Thyroid gland (tissue), 4 donors: ENCODE data around the gene NLRP2B. TPM values are rescaled to one million over a fixed set of nuclear protein-coding genes. Genes with fewer than 3 reads are reported as not detected.

Source experiments
- DNase-seq, 2 donors: peaks; one replicate each; pipeline ENCODE4 v3.0.0-alpha.2; 2019
- H3K27ac ChIP-seq, 3 donors: fragments of 200-600 bp; sonication (generic); 1 replicate in 2 of 3; 2 replicates in 1 of 3; pipeline ENCODE4 v1.5.1; 2016 to 2019; ENCODE audit warnings: mild to moderate bottlenecking in 1 of 3, moderate library complexity in 1 of 3
- H3K27me3 ChIP-seq: fragments of 200-600 bp; sonication (generic); one replicate; pipeline ENCODE4 v1.5.1; 2019
- H3K36me3 ChIP-seq, 2 donors: fragments of 200-600 bp; sonication (generic); one replicate each; pipeline ENCODE4 v1.5.1; 2016 to 2019
- H3K4me1 ChIP-seq, 2 donors: fragments of 200-600 bp; sonication (generic); one replicate each; pipeline ENCODE4 v1.5.1; 2017 to 2019
- H3K4me3 ChIP-seq, 3 donors: fragments of 200-600 bp; sonication (generic); replicated peaks in 1 of 3; 1 replicate in 2 of 3; 2 replicates in 1 of 3; pipeline ENCODE4 v1.5.1; 2016; ENCODE audit warnings: mild to moderate bottlenecking in 1 of 3
- H3K9me3 ChIP-seq: fragments of 200-600 bp; sonication (generic); one replicate; pipeline ENCODE4 v1.5.1; 2017
- CTCF ChIP-seq, 6 experiments: fragments of 200-600 bp in 3 of 6; fragments of 450-650 bp in 3 of 6; sonication (generic) in 3 of 6; IDR thresholded peaks; one replicate each; pipeline ENCODE4 v1.5.1; 2016 to 2019; ENCODE audit warnings: antibody characterized with exemption in 6 of 6, mild to moderate bottlenecking in 2 of 6, inconsistent platforms in 1 of 6, moderate library complexity in 1 of 6
- POLR2A ChIP-seq, 2 donors: fragments of 450-650 bp; IDR thresholded peaks; one replicate each; pipeline ENCODE4 v1.6.1; 2017; ENCODE audit warnings: antibody characterized with exemption in 2 of 2, mild to moderate bottlenecking in 2 of 2, moderate library complexity in 1 of 2
- WGBS, 2 donors: methylation state at CpG; one replicate each; pipeline ENCODE4 v1.1.5; 2017; 5-methylcytosine and 5-hydroxymethylcytosine counted together
- intact Hi-C: fragments of 100-400 bp; cut with DNase I; formaldehyde crosslinking; loops from one replicate; pipeline ENCODE4 v1.15.1; 2023
- total RNA-seq, 4 donors: library from RNA; depleted of rRNA; stranded (reverse); fragments of >200 nt; gene quantifications; one replicate each; pipeline ENCODE4 v1.2.3, GENCODE V29; 2016

The NLRP2B gene
- total RNA-seq, 4 donors from 2014 or later: 0.13 to 0.63 TPM; not detected in 2

GRCh38 chrX:57675320-57675719 lies 4.7 kb downstream of the NLRP2B start:
- no peak for DNase-seq
- H3K27me3 ChIP-seq: no peaks in the 10 kb centered on the region
- no peaks in the 10 kb centered on the region for H3K36me3 ChIP-seq
- H3K4me3 ChIP-seq: no peak overlapping the region
- H3K9me3 ChIP-seq: no peaks in the 10 kb centered on the region
- 76 to 82% methylated on average over 2 of the region's 2 CpGs for WGBS, 2 donors
- TF ChIP-seq POLR2A (IDR thresholded peaks at IDR 0.05): no peak
- H3K27ac ChIP-seq: no peak overlapping the region
- no peaks in the 10 kb centered on the region for H3K4me1 ChIP-seq
- intact Hi-C loops: no loop called here

GRCh38 chrX:57674861-57675260 lies 5.2 kb downstream of the NLRP2B start:
- WGBS, 2 donors: 76 to 79% methylated on average over 5 of the region's 5 CpGs
- intact Hi-C loops: no loop called here
- H3K9me3 ChIP-seq: no peaks in the 10 kb centered on the region

GRCh38 chrX:57669961-57670360 lies 10.1 kb downstream of the NLRP2B start:
- TF ChIP-seq CTCF (IDR thresholded peaks at IDR 0.05) (no peak), POLR2A (IDR thresholded peaks at IDR 0.05) (no peak)
- Histone ChIP-seq H3K9me3 (no peaks in the 10 kb centered on the region), H3K27me3 (no peaks in the 10 kb centered on the region), H3K4me1 (no peaks in the 10 kb centered on the region), H3K36me3 (no peaks in the 10 kb centered on the region), H3K4me3 (no peak overlapping the region), H3K27ac (no peak overlapping the region)
- WGBS, 2 donors: 83 to 94% methylated on average over 1 of the region's 1 CpG
- DNase-seq: no peak
- intact Hi-C loops: no loop called here

More at GRCh38 chrX:57674861-57675260, 5.2 kb downstream of the NLRP2B start:
- H3K27me3 ChIP-seq: no peaks in the 10 kb centered on the region
- no peak overlapping the region for H3K4me3 ChIP-seq
- H3K36me3 ChIP-seq: no peaks in the 10 kb centered on the region
- no peak for DNase-seq
- H3K27ac ChIP-seq: no peak overlapping the region
- no peaks in the 10 kb centered on the region for H3K4me1 ChIP-seq
- TF ChIP-seq CTCF (IDR thresholded peaks at IDR 0.05): no peak
- no peak for TF ChIP-seq POLR2A (IDR thresholded peaks at IDR 0.05)

- no peak for DNase-seq
- intact Hi-C loops: no loop called here
- TF ChIP-seq CTCF (IDR thresholded peaks at IDR 0.05): no peak
- no peak for TF ChIP-seq POLR2A (IDR thresholded peaks at IDR 0.05)
- Histone ChIP-seq H3K36me3 (no peaks in the 10 kb centered on the region), H3K27me3 (no peaks in the 10 kb centered on the region), H3K27ac (no peak overlapping the region), H3K9me3 (no peaks in the 10 kb centered on the region), H3K4me1 (no peaks in the 10 kb centered on the region), H3K4me3 (no peak overlapping the region)
- 71 to 77% methylated on average over 1 of the region's 1 CpG for WGBS, 2 donors
Observed at GRCh38 chrX:57667010-57667409, 13.1 kb downstream of the NLRP2B start.

- WGBS, 2 donors: 81 to 92% methylated on average over 2 of the region's 2 CpGs
- Histone ChIP-seq H3K9me3 (no peaks in the 10 kb centered on the region), H3K4me1 (no peaks in the 10 kb centered on the region), H3K4me3 (no peak overlapping the region), H3K36me3 (no peaks in the 10 kb centered on the region), H3K27ac (no peak overlapping the region), H3K27me3 (no peaks in the 10 kb centered on the region)
- intact Hi-C loops: no loop called here
- DNase-seq: no peak
- TF ChIP-seq POLR2A (IDR thresholded peaks at IDR 0.05) (no peak), CTCF (IDR thresholded peaks at IDR 0.05) (no peak)
Observed at GRCh38 chrX:57655065-57655464, 25.0 kb downstream of the NLRP2B start.

- intact Hi-C loops: no loop called here
- no peaks in the 10 kb centered on the region for H3K36me3 ChIP-seq
- TF ChIP-seq CTCF (IDR thresholded peaks at IDR 0.05) (no peak), POLR2A (IDR thresholded peaks at IDR 0.05) (no peak)
- no peak for DNase-seq
- no peak overlapping the region for H3K4me3 ChIP-seq
- no peaks in the 10 kb centered on the region for H3K9me3 ChIP-seq
- H3K4me1 ChIP-seq: no peaks in the 10 kb centered on the region
- no peak overlapping the region for H3K27ac ChIP-seq
- no peaks in the 10 kb centered on the region for H3K27me3 ChIP-seq
- WGBS, 2 donors: 58 to 78% methylated on average over 1 of the region's 1 CpG
Observed at GRCh38 chrX:57652705-57653104, 27.4 kb downstream of the NLRP2B start.
